HFFc6 (cell line): Measurements from ENCODE around the gene LDLRAD3. TPM values are rescaled to one million over a fixed set of nuclear protein-coding genes. Genes with fewer than 3 reads are reported as not detected.
A peak's percentile ranks its signal among the peaks of the same experiment; 100 is the strongest.
"Not testable (repeated sequence)": the region's sequence is repeated elsewhere in the genome, so short reads cannot be mapped to it uniquely, and the experiment has no call there.

Experiments
- DNase-seq: peaks from one replicate; pipeline ENCODE4 v3.0.0-alpha.2; 2018
- H3K27ac Mint-ChIP-seq: 2 replicates; pipeline ENCODE4 v1.8.0; 2020; ENCODE audit warnings: mild to moderate bottlenecking, mixed read lengths
- H3K27me3 Mint-ChIP-seq: 2 replicates; pipeline ENCODE4 v1.8.0; 2021; ENCODE audit warnings: mild to moderate bottlenecking, moderate library complexity, mixed read lengths; ENCODE audit not compliant: insufficient read depth
- H3K36me3 Mint-ChIP-seq: 2 replicates; pipeline ENCODE4 v1.8.0; 2021; ENCODE audit warnings: low read depth, mixed read lengths
- H3K4me1 Mint-ChIP-seq: 2 replicates; pipeline ENCODE4 v1.8.0; 2020; ENCODE audit warnings: low read depth, mixed read lengths
- H3K4me3 Mint-ChIP-seq: 2 replicates; pipeline ENCODE4 v1.8.0; 2020; ENCODE audit warnings: mild to moderate bottlenecking, moderate library complexity, mixed read lengths
- H3K9me3 Mint-ChIP-seq: 2 replicates; pipeline ENCODE4 v1.8.0; 2020; ENCODE audit warnings: mild to moderate bottlenecking, mixed read lengths
- CTCF ChIP-seq: fragments of 200-600 bp; sonication (generic); IDR thresholded peaks from 2 replicates; pipeline ENCODE4 v1.5.0; 2021; ENCODE audit warnings: antibody characterized with exemption, mild to moderate bottlenecking
- total RNA-seq, 6 experiments: library from RNA; stranded (reverse); fragmentation: NEBNext Ultra II Directional; extraction: Animal tissue kit (Norgen Biotek cat#: 25700); gene quantifications; 2 replicates in 1 of 6; 3 replicates in 5 of 6; pipeline ENCODE4 v1.2.3, GENCODE V29; 2021

Gene LDLRAD3
- total RNA-seq, 6 experiments from 2014 or later, result 5.2 to 6.5 (median 5.6) TPM

- Mint-ChIP-seq H3K27ac (no peak overlapping the region), H3K27me3 (no peaks in the 10 kb centered on the region), H3K9me3 (no peaks in the 10 kb centered on the region), H3K4me1 (peaks cover 4% of the 10 kb centered on the region), H3K4me3 (no peak overlapping the region), H3K36me3 (no peaks in the 10 kb centered on the region)
- TF ChIP-seq CTCF, result no peak
- no peak for DNase-seq
Measured at GRCh38 chr11:36044636-36045035, 100.8 kb downstream of the LDLRAD3 start.

- H3K27me3 Mint-ChIP-seq, H3K36me3 Mint-ChIP-seq, H3K27ac Mint-ChIP-seq, H3K9me3 Mint-ChIP-seq, H3K4me1 Mint-ChIP-seq, DNase-seq, H3K4me3 Mint-ChIP-seq: not testable (repeated sequence)
Measured at GRCh38 chr11:36045945-36046344, 102.1 kb downstream of the LDLRAD3 start.

- DNase-seq, result no peak
- Mint-ChIP-seq H3K27ac (no peak overlapping the region), H3K27me3 (no peaks in the 10 kb centered on the region), H3K36me3 (no peaks in the 10 kb centered on the region), H3K4me3 (no peak overlapping the region), H3K4me1 (peaks cover under 1% of the 10 kb centered on the region), H3K9me3 (no peaks in the 10 kb centered on the region)
- TF ChIP-seq CTCF, result no peak
Measured at GRCh38 chr11:36046932-36047331, 103.1 kb downstream of the LDLRAD3 start.

- H3K9me3 Mint-ChIP-seq, result no peaks in the 10 kb centered on the region
- H3K36me3 Mint-ChIP-seq, result no peaks in the 10 kb centered on the region
- no peak overlapping the region for H3K27ac Mint-ChIP-seq
- no peaks in the 10 kb centered on the region for H3K27me3 Mint-ChIP-seq
- no peaks in the 10 kb centered on the region; the same call in 1 of the 2 replicates for H3K4me1 Mint-ChIP-seq
- H3K4me3 Mint-ChIP-seq, result no peak overlapping the region
- DNase-seq, result no peak
- no peak for TF ChIP-seq CTCF
Measured at GRCh38 chr11:36047344-36047743, 103.5 kb downstream of the LDLRAD3 start.

- H3K4me1 Mint-ChIP-seq, result no peaks in the 10 kb centered on the region; the same call in 1 of the 2 replicates
- H3K27ac Mint-ChIP-seq, result no peak overlapping the region
- peak; percentile 11 for DNase-seq
- no peaks in the 10 kb centered on the region for H3K27me3 Mint-ChIP-seq
- no peaks in the 10 kb centered on the region for H3K9me3 Mint-ChIP-seq
- no peak overlapping the region for H3K4me3 Mint-ChIP-seq
- TF ChIP-seq CTCF, result no peak
- H3K36me3 Mint-ChIP-seq, result no peaks in the 10 kb centered on the region
Measured at GRCh38 chr11:36048496-36049247, 104.8 kb downstream of the LDLRAD3 start.

- H3K4me3 Mint-ChIP-seq, result no peak overlapping the region
- peaks cover 4% of the 10 kb centered on the region; the same call in 1 of the 2 replicates for H3K9me3 Mint-ChIP-seq
- H3K27me3 Mint-ChIP-seq, result no peaks in the 10 kb centered on the region
- no peak for DNase-seq
- H3K36me3 Mint-ChIP-seq, result peaks cover 6% of the 10 kb centered on the region
- H3K4me1 Mint-ChIP-seq, result no peaks in the 10 kb centered on the region; the same call in 1 of the 2 replicates
- H3K27ac Mint-ChIP-seq, result no peak overlapping the region
- no peak for TF ChIP-seq CTCF
Measured at GRCh38 chr11:36051235-36052144, 107.6 kb downstream of the LDLRAD3 start.
